T-cell (primary cell): Measurements from ENCODE around the gene CCDC40. TPM values are rescaled to one million over a fixed set of nuclear protein-coding genes. Genes with fewer than 3 reads are reported as not detected.

ENCODE experiments used
- ATAC-seq, 4 experiments: fragments of 200-7000 bp in 3 of 4; fragments of 150-1000 bp in 1 of 4; cut with Tn5 transposase; replicated peaks in 1 of 4; 1 replicate in 3 of 4; 2 replicates in 1 of 4; pipeline ENCODE4 v1.10.0; 2021; ENCODE audit warnings: moderate library complexity in 3 of 4, mild to moderate bottlenecking in 2 of 4, moderate number of reproducible peaks in 1 of 4
- CTCF ChIA-PET, 2 donors: fragments of 300-600 bp; sonication (Branson Sonifier 250); formaldehyde crosslinking; loops; one replicate each; lab custom pipeline; 2022; ENCODE audit warnings: antibody characterized with exemption in 2 of 2; lab: Charles Lee
- POLR2A ChIA-PET, 2 donors: fragments of 300-600 bp; sonication (Branson Sonifier 250); formaldehyde crosslinking; loops; one replicate each; lab custom pipeline; 2022; ENCODE audit warnings: antibody characterized with exemption in 2 of 2; lab: Charles Lee
- DNase-seq, 35 experiments: peaks; one replicate each; pipeline versions ENCODE4 v3.0.0 to v3.0.0-alpha.2; 2013 to 2023
- H3K27ac ChIP-seq: one replicate; pipeline ENCODE4 v1.5.1; 2013; ENCODE audit warnings: low read length
- H3K27me3 ChIP-seq, 2 experiments: replicated peaks in 1 of 2; 1 replicate in 1 of 2; 2 replicates in 1 of 2; pipeline versions ENCODE4 v1.6.1 to v1.7.0; 2013; ENCODE audit warnings: low read length in 1 of 2, mixed read lengths in 1 of 2; ENCODE audit not compliant: control insufficient read depth in 2 of 2, insufficient read depth in 2 of 2; ENCODE audit errors: extremely low read depth in 1 of 2
- H3K36me3 ChIP-seq, 2 donors: 1 replicate in 1 of 2; 2 replicates in 1 of 2; pipeline versions ENCODE4 v1.6.1 to v1.7.0; 2013; ENCODE audit warnings: low read length in 1 of 2; ENCODE audit not compliant: control insufficient read depth in 2 of 2, insufficient read depth in 1 of 2; ENCODE audit errors: extremely low read depth in 1 of 2
- H3K4me1 ChIP-seq, 2 experiments: 1 replicate in 1 of 2; 2 replicates in 1 of 2; pipeline versions ENCODE4 v1.6.1 to v1.7.0; 2013; ENCODE audit warnings: low read length in 2 of 2, mixed read lengths in 1 of 2; ENCODE audit not compliant: insufficient read depth in 2 of 2, control insufficient read depth in 1 of 2; ENCODE audit errors: extremely low read depth in 1 of 2
- H3K4me3 ChIP-seq, 2 donors: 1 replicate in 1 of 2; 2 replicates in 1 of 2; pipeline versions ENCODE4 v1.5.1 to v1.7.0; 2013; ENCODE audit warnings: mild to moderate bottlenecking in 2 of 2, low read length in 1 of 2, moderate library complexity in 1 of 2; ENCODE audit not compliant: control insufficient read depth in 1 of 2; ENCODE audit errors: extremely low read depth in 1 of 2
- H3K9me3 ChIP-seq: 2 replicates; pipeline ENCODE4 v1.7.0; 2013
- H3K27ac Mint-ChIP-seq, 2 donors: one replicate each; pipeline ENCODE4 v1.8.0; 2020 to 2021; ENCODE audit warnings: mild to moderate bottlenecking in 2 of 2, mixed read lengths in 2 of 2
- H3K27me3 Mint-ChIP-seq, 2 donors: one replicate each; pipeline ENCODE4 v1.8.0; 2021 to 2022; ENCODE audit warnings: mixed read lengths in 2 of 2
- H3K36me3 Mint-ChIP-seq: one replicate; pipeline ENCODE4 v1.8.0; 2021; ENCODE audit warnings: mixed read lengths
- H3K4me1 Mint-ChIP-seq, 3 donors: one replicate each; pipeline ENCODE4 v1.8.0; 2020 to 2022; ENCODE audit warnings: mixed read lengths in 3 of 3, mild to moderate bottlenecking in 1 of 3
- H3K4me3 Mint-ChIP-seq, 3 donors: one replicate each; pipeline ENCODE4 v1.8.0; 2020 to 2022; ENCODE audit warnings: mild to moderate bottlenecking in 3 of 3, mixed read lengths in 3 of 3, moderate library complexity in 3 of 3
- H3K9me3 Mint-ChIP-seq, 3 donors: one replicate each; pipeline ENCODE4 v1.8.0; 2020 to 2022; ENCODE audit warnings: mixed read lengths in 3 of 3
- WGBS: methylation state at CpG from one replicate; pipeline ENCODE4 v1.1.5; 2013; ENCODE audit warnings: missing lambda C conversion rate; ENCODE audit not compliant: insufficient coverage; 5-methylcytosine and 5-hydroxymethylcytosine counted together
- total RNA-seq, 35 experiments: library from RNA in 6 of 35; stranded (reverse) in 6 of 35; fragments of 120-200 nt in 1 of 35; gene quantifications; one replicate each; pipeline versions ENCODE4 v1.2.1 to v1.2.4 and lab custom pipeline; 2013 to 2026

The CCDC40 gene
- total RNA-seq, 5 donors from 2014 or later (not counting 1 experiment from before 2014, with no cell fraction given): 0.70 to 3.1 (median 1.4) TPM

GRCh38 chr17:80024206-80024972, 12.1 kb upstream of the CCDC40 start:
- Histone ChIP-seq H3K4me1 (no peaks in the 10 kb centered on the region), H3K27me3 (peaks cover 0 to 4% of the 10 kb centered on the region in 2 experiments), H3K36me3 (no peaks in the 10 kb centered on the region), H3K9me3 (no peaks in the 10 kb centered on the region), H3K27ac (no peak overlapping the region), H3K4me3 (no peak overlapping the region)
- ATAC-seq: no peak
- Mint-ChIP-seq H3K4me3 (no peak overlapping the region), H3K4me1 (no peaks in the 10 kb centered on the region), H3K9me3 (no peaks in the 10 kb centered on the region), H3K36me3 (no peaks in the 10 kb centered on the region), H3K27me3 (no peaks in the 10 kb centered on the region), H3K27ac (no peak overlapping the region)
- CTCF ChIA-PET: no interaction called here
- POLR2A ChIA-PET: no interaction called here
- DNase-seq: no peak
- 68% methylated on average over 9 of the region's 10 CpGs for WGBS

GRCh38 chr17:80025140-80025539, 11.3 kb upstream of the CCDC40 start:
- H3K27me3 Mint-ChIP-seq: no peaks in the 10 kb centered on the region
- H3K9me3 Mint-ChIP-seq: no peaks in the 10 kb centered on the region
- 48% methylated on average over 8 of the region's 11 CpGs for WGBS
- POLR2A ChIA-PET: no interaction called here
- peaks cover 0 to 4% of the 10 kb centered on the region in 2 experiments for H3K27me3 ChIP-seq
- ATAC-seq (no peak), DNase-seq (no peak)
- H3K27ac ChIP-seq: no peak overlapping the region
- no peaks in the 10 kb centered on the region for H3K4me1 ChIP-seq
- no peaks in the 10 kb centered on the region for H3K4me1 Mint-ChIP-seq
- no peak overlapping the region for H3K27ac Mint-ChIP-seq
- CTCF ChIA-PET: no interaction called here
- H3K36me3 ChIP-seq: no peaks in the 10 kb centered on the region
- H3K4me3 ChIP-seq: no peak overlapping the region
- no peak overlapping the region for H3K4me3 Mint-ChIP-seq
- H3K9me3 ChIP-seq: no peaks in the 10 kb centered on the region
- H3K36me3 Mint-ChIP-seq: no peaks in the 10 kb centered on the region

- H3K27me3 ChIP-seq: peaks cover 0 to 4% of the 10 kb centered on the region in 2 experiments
- POLR2A ChIA-PET: no interaction called here
- H3K36me3 Mint-ChIP-seq: no peaks in the 10 kb centered on the region
- H3K27ac Mint-ChIP-seq: no peak overlapping the region
- no peak overlapping the region for H3K27ac ChIP-seq
- no peaks in the 10 kb centered on the region for H3K4me1 ChIP-seq
- H3K27me3 Mint-ChIP-seq: no peaks in the 10 kb centered on the region
- H3K36me3 ChIP-seq: no peaks in the 10 kb centered on the region
- DNase-seq (no peak), ATAC-seq (no peak)
- H3K4me1 Mint-ChIP-seq: no peaks in the 10 kb centered on the region
- no peaks in the 10 kb centered on the region for H3K9me3 ChIP-seq
- H3K4me3 Mint-ChIP-seq: no peak overlapping the region
- WGBS: 89% methylated on average over 3 of the region's 10 CpGs
- CTCF ChIA-PET: interaction anchor here in 1 of 2 donors (0.6 kb wide), 1 partner anchor 1065 kb away, joined by 3 read pairs; no protein-coding TSS in a partner anchor
- H3K4me3 ChIP-seq: no peak overlapping the region
- no peaks in the 10 kb centered on the region for H3K9me3 Mint-ChIP-seq
Measured at GRCh38 chr17:80025796-80026195, 10.6 kb upstream of the CCDC40 start.

- H3K27ac Mint-ChIP-seq: no peak overlapping the region
Measured at GRCh38 chr17:80026359-80027042, 9.9 kb upstream of the CCDC40 start.

GRCh38 chr17:80027043-80027435, 9.4 kb upstream of the CCDC40 start:
- Histone ChIP-seq H3K36me3 (no peaks in the 10 kb centered on the region), H3K9me3 (no peaks in the 10 kb centered on the region), H3K27me3 (peaks cover 0 to 4% of the 10 kb centered on the region in 2 experiments), H3K4me1 (no peaks in the 10 kb centered on the region), H3K27ac (no peak overlapping the region), H3K4me3 (no peak overlapping the region)
- no peak overlapping the region for H3K4me3 Mint-ChIP-seq
- H3K4me1 Mint-ChIP-seq: no peaks in the 10 kb centered on the region
- POLR2A ChIA-PET: no interaction called here
- no peak for ATAC-seq
- no peak overlapping the region for H3K27ac Mint-ChIP-seq
- DNase-seq: no peak
- H3K9me3 Mint-ChIP-seq: no peaks in the 10 kb centered on the region
- no peaks in the 10 kb centered on the region for H3K36me3 Mint-ChIP-seq
- WGBS: 95% methylated on average over 5 of the region's 8 CpGs
- CTCF ChIA-PET: no interaction called here
- H3K27me3 Mint-ChIP-seq: no peaks in the 10 kb centered on the region

More at GRCh38 chr17:80026359-80027042, 9.9 kb upstream of the CCDC40 start:
- H3K4me1 ChIP-seq: no peaks in the 10 kb centered on the region
- H3K27me3 ChIP-seq: peaks cover 0 to 4% of the 10 kb centered on the region in 2 experiments
- H3K4me3 ChIP-seq: no peak overlapping the region
- ChIA-PET CTCF (no interaction called here), POLR2A (no interaction called here)
- H3K36me3 ChIP-seq: no peaks in the 10 kb centered on the region
- no peaks in the 10 kb centered on the region for H3K9me3 ChIP-seq
- no peak overlapping the region for H3K27ac ChIP-seq
- H3K9me3 Mint-ChIP-seq: no peaks in the 10 kb centered on the region
- H3K4me1 Mint-ChIP-seq: no peaks in the 10 kb centered on the region
- DNase-seq (no peak), ATAC-seq (no peak)
- 94% methylated on average over 10 of the region's 10 CpGs for WGBS
- H3K27me3 Mint-ChIP-seq: no peaks in the 10 kb centered on the region
- no peaks in the 10 kb centered on the region for H3K36me3 Mint-ChIP-seq
- no peak overlapping the region for H3K4me3 Mint-ChIP-seq

- Histone ChIP-seq H3K9me3 (no peaks in the 10 kb centered on the region), H3K4me1 (no peaks in the 10 kb centered on the region), H3K27ac (no peak overlapping the region), H3K4me3 (no peak overlapping the region), H3K27me3 (peaks cover 0 to 4% of the 10 kb centered on the region in 2 experiments), H3K36me3 (no peaks in the 10 kb centered on the region)
- Mint-ChIP-seq H3K4me3 (no peak overlapping the region), H3K27me3 (no peaks in the 10 kb centered on the region), H3K36me3 (no peaks in the 10 kb centered on the region), H3K27ac (no peak overlapping the region), H3K4me1 (no peaks in the 10 kb centered on the region), H3K9me3 (no peaks in the 10 kb centered on the region)
- WGBS: 90% methylated on average over 4 of the region's 10 CpGs
- POLR2A ChIA-PET: no interaction called here
- DNase-seq (no peak), ATAC-seq (no peak)
- CTCF ChIA-PET: interaction anchor here in 1 of 2 donors (0.6 kb wide), 1 partner anchor 169 kb away, joined by 3 read pairs; no protein-coding TSS in a partner anchor
Measured at GRCh38 chr17:80028030-80028429, 8.4 kb upstream of the CCDC40 start.
